CD4-positive, alpha-beta T cell treated with Interleukin-6 for 4 hours (primary cell): ENCODE results near the gene MYBPH.

Source experiments
- DNase-seq: peaks from one replicate; pipeline ENCODE4 v3.0.0-alpha.2; 2020; ENCODE audit warnings: mixed read lengths

The MYBPH gene

GRCh38 chr1:203165101-203165799 lies 10.4 kb downstream of the MYBPH start:
- DNase-seq: no peak

- no peak for DNase-seq
Measured at GRCh38 chr1:203163891-203164635, 11.6 kb downstream of the MYBPH start.

GRCh38 chr1:203162403-203162802 lies 13.2 kb downstream of the MYBPH start:
- no peak for DNase-seq

- DNase-seq: no peak
Measured at GRCh38 chr1:203161703-203162102, 13.9 kb downstream of the MYBPH start.

- no peak for DNase-seq
Measured at GRCh38 chr1:203161175-203161574, 14.5 kb downstream of the MYBPH start.

- DNase-seq: no peak
Measured at GRCh38 chr1:203159844-203160243, 15.8 kb downstream of the MYBPH start.

GRCh38 chr1:203158960-203159665 lies 16.5 kb downstream of the MYBPH start:
- no peak for DNase-seq

GRCh38 chr1:203158423-203158822 lies 17.2 kb downstream of the MYBPH start:
- DNase-seq: no peak

- no peak for DNase-seq
Measured at GRCh38 chr1:203156280-203156679, 19.3 kb downstream of the MYBPH start.

- DNase-seq: no peak
Measured at GRCh38 chr1:203153989-203154821, 21.4 kb downstream of the MYBPH start.

- no peak for DNase-seq
Measured at GRCh38 chr1:203153051-203153988, 22.3 kb downstream of the MYBPH start.

- DNase-seq: no peak
Measured at GRCh38 chr1:203152158-203153034, 23.2 kb downstream of the MYBPH start.

- DNase-seq: no peak
Measured at GRCh38 chr1:203151362-203152157, 24.1 kb downstream of the MYBPH start.

- no peak for DNase-seq
Measured at GRCh38 chr1:203150511-203151297, 24.9 kb downstream of the MYBPH start.

- no peak for DNase-seq
Measured at GRCh38 chr1:203149188-203149840, 26.3 kb downstream of the MYBPH start.

- no peak for DNase-seq
Measured at GRCh38 chr1:203148579-203148978, 27.0 kb downstream of the MYBPH start.

- no peak for DNase-seq
Measured at GRCh38 chr1:203148127-203148526, 27.5 kb downstream of the MYBPH start.

GRCh38 chr1:203147376-203147775 lies 28.2 kb downstream of the MYBPH start:
- DNase-seq: no peak
